ENCODE results near the gene VWA8. TPM values are rescaled to one million over a fixed set of nuclear protein-coding genes. Genes with fewer than 3 reads are reported as not detected.
A peak's percentile ranks its signal among the peaks of the same experiment; 100 is the strongest.

The VWA8 gene
- total RNA-seq, 1 donor = 33.2 TPM

- H3K4me3 ChIP-seq (ENCODE audit: low read depth, low read length) = no peak overlapping the region
- TF ChIP-seq CTCF (IDR thresholded peaks at IDR 0.05; ENCODE audit: insufficient read depth, low read depth, low read length) = no peak
- peak; percentile 76 for DNase-seq (ENCODE audit: low read depth)
Observed at GRCh38 chr13:41780715-41781706, 179.9 kb downstream of the VWA8 start.

DNA sequence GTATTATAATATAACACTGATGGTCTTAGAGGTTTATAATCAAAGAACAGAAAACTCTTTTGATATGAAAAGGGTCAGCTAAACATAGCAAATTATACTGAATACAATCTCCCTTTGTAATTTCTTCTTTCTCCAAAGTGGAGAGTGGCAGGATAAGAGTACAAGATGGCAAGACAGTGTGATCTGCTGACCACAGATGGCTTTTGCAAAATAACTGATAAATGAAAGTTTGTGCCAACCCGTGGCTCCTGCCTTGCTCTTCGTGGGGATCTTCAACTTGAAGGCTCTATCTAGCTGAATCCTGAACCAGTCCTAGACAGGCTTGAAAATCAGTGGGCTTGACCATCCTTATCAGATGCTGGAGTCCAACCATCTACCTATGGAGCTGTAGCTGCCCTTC lies 185.7 kb downstream of the VWA8 start:
- DNase-seq (ENCODE audit: low read depth) = no peak

DNA sequence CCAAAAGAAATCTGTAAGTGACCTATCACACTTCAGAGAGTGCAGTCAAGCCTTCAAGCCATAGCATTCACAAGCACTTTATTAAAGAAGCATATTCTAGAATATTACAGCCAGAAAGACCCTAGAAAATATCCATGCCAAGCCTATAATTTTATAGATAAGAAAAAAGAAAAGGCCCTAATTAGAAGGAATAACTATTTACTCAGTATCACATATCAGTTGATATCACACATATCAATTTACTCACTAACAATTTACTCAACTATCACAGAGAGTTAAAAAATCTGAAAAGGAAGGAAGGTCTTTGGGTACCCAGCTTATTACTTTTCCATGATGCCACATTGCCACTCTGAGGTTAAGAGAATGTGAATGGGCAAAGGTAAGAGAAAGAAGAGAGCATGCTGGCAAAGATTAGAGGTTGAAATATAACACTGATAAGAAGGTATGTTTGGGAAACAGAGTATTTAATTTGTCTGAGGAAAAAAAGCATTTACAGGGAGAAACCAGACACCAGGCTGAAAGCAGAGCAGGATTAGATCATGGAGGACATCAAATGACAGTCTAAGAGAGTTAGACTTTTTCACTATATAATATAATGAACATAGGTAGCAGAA lies 186.2 kb downstream of the VWA8 start:
- no peak overlapping the region for H3K4me3 ChIP-seq (ENCODE audit: low read depth, low read length)
- TF ChIP-seq CTCF (IDR thresholded peaks at IDR 0.05; ENCODE audit: insufficient read depth, low read depth, low read length) = no peak
- DNase-seq (ENCODE audit: low read depth) = no peak

More for the DNA sequence above, 185.7 kb downstream of the VWA8 start:
- TF ChIP-seq CTCF (IDR thresholded peaks at IDR 0.05; ENCODE audit: insufficient read depth, low read depth, low read length) = no peak
- no peak overlapping the region for H3K4me3 ChIP-seq (ENCODE audit: low read depth, low read length)

DNA sequence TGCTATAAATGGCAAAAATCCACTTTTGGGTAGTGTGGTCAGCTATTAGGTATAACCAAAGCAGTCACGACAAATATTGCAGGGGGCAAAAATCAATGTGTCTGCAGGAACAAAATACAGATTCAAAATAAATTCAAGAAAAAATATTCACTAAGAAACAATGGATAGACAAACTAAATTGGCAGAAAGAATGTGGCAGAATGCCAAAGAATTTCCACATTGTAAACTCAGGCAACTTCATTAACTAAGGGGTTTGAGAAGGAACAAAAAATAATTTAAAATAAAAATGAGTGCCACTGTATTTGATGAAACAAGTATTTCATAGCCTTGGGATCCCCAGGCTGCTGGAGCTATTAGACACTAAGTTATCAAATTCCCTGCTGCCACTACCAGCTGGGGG lies 193.1 kb downstream of the VWA8 start:
- no peak for DNase-seq (ENCODE audit: low read depth)

DNA sequence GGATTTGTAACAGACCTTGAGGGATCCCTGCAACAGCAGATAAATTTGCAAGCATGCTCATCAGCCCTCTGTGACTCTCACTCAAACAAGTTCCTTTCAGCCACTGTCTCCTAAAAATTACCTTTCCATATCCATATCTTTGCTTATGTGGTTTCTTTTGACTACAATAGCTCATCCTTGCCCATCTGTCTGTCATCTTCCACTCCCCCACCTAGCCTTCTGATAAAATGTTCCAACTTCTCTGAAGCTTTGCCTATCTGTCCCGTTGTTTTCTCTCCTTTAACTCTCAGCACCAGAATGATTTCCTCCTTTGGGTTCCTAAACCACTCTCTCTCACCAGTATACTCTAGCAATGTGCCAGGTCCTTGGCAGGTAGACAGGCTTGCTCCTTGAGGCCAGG lies 194.5 kb downstream of the VWA8 start:
- no peak for TF ChIP-seq CTCF (IDR thresholded peaks at IDR 0.05; ENCODE audit: insufficient read depth, low read depth, low read length)
- H3K4me3 ChIP-seq (ENCODE audit: low read depth, low read length) = no peak overlapping the region
- DNase-seq (ENCODE audit: low read depth) = no peak

More for the DNA sequence above, 193.1 kb downstream of the VWA8 start:
- no peak for TF ChIP-seq CTCF (IDR thresholded peaks at IDR 0.05; ENCODE audit: insufficient read depth, low read depth, low read length)
- no peak overlapping the region for H3K4me3 ChIP-seq (ENCODE audit: low read depth, low read length)

DNA sequence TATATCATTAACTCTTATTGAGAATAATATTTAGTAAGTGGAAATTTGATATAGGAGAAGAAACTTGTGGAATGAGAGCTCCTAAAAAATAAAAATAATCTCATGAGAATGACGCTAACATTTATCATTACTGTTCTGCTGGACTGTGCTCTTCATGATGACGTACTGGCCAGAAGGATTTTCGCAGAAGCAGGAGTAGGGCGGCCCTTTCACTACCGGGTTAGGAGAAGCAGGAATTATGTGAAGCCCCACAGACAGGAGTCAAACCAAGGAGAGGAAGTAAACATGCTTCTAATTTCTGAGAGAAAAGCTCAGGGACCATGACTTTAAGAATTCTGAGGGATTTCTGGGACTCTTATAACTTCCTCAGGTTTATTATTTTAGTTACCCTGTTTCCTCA lies 195.1 kb downstream of the VWA8 start:
- no peak for DNase-seq (ENCODE audit: low read depth)
- no peak for TF ChIP-seq CTCF (IDR thresholded peaks at IDR 0.05; ENCODE audit: insufficient read depth, low read depth, low read length)
- no peak overlapping the region for H3K4me3 ChIP-seq (ENCODE audit: low read depth, low read length)
